OCI-LY7 (cell line): ENCODE data around the gene DARS1.

Experiments
- CTCF ChIP-seq: fragments of 200-600 bp; sonication (generic); conservative IDR thresholded peaks from 2 replicates; pipeline ENCODE4 v1.5.1; 2014; ENCODE audit warnings: mild to moderate bottlenecking, antibody characterized with exemption, low read length, moderate library complexity, mixed read lengths
- EZH2phosphoT487 ChIP-seq: fragments of 200-600 bp; sonication (generic); IDR thresholded peaks from 2 replicates; pipeline ENCODE4 v1.6.1; 2018; ENCODE audit warnings: low read depth, borderline replicate concordance, mild to moderate bottlenecking, mixed run types, antibody characterized with exemption, low read length, moderate library complexity, mixed read lengths

GRCh38 chr2:135931776-135932443 lies 53.5 kb downstream of the DARS1 start:
- TF ChIP-seq CTCF (no peak), EZH2phosphoT487 (no peak)
